ENCODE data around the gene EFNA4.

EFNA4 gene

DNA sequence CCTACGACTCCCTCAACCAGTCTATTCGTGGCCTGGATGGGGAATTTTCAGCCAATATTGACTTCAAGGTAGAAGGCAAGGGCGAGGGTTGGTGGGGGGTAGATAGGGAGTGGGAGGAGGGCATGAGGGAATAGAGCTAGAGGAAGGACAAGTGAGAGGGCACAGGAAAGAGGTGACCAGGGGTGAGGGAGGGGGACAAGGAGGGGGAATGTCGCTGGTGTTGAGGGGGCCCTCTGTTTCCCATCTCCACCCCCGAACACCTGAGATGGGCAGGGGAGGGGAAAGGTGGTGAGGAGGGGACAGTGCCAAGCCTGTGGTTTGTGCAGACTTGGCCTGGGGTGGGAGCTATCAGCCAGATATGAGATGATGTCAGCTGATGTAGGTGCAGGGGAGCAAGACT lies 20.8 kb upstream of the EFNA4 start (continued):
- TF ChIP-seq ZBTB21 (tag by site-specific recombination; IDR thresholded peaks at IDR 0.05): no peak

DNA sequence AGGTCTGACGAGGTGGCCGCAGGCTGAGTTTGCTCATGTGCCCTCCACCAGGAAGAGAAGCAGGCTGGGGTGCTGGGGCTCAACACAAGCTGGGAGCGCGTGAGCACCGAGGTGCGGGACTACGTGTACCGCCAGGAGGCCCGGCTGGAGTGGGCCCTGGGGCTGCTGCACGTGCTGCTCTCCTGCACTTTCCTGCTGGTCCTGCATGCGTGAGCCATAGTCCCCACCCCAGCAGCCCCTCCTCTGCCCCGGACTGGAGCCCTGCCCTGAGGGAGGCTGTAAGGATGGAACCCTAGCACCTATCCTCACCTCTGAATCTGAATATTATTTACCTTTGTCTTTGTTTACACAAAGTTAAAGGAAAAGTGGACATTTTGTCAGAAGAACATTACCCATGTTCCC lies 20.2 kb upstream of the EFNA4 start:
- ChIA-PET CTCF (interaction anchor here (0.6 to 9.2 kb wide), 11 partner anchors 8 to 130 kb away, joined by 3 to 94 read pairs (median 13); partner anchors contain the start of genes ADAM15 and KRTCAP2), POLR2A (interaction anchor here (1.7 kb wide), 1 partner anchor 49 kb away, joined by 4 read pairs; no protein-coding TSS in a partner anchor)
- Histone ChIP-seq H3K4me1 (ENCODE audit: control insufficient read depth, insufficient read depth, low read length) (no peaks in the 10 kb centered on the region), H3K36me3 (ENCODE audit: control insufficient read depth in 2 of 2, insufficient read depth in 1 of 2, low read length in 2 of 2) (no peaks in the 10 kb centered on the region), H3K27ac (ENCODE audit: extremely low read depth, low read depth, low read length) (no peak overlapping the region), H3K4me3 (ENCODE audit: low read depth, low read length) (no peak overlapping the region), H3K9me3 (ENCODE audit: control insufficient read depth, insufficient read depth, low read depth, low read length) (no peaks in the 10 kb centered on the region)
- TF ChIP-seq, protein P1, sequence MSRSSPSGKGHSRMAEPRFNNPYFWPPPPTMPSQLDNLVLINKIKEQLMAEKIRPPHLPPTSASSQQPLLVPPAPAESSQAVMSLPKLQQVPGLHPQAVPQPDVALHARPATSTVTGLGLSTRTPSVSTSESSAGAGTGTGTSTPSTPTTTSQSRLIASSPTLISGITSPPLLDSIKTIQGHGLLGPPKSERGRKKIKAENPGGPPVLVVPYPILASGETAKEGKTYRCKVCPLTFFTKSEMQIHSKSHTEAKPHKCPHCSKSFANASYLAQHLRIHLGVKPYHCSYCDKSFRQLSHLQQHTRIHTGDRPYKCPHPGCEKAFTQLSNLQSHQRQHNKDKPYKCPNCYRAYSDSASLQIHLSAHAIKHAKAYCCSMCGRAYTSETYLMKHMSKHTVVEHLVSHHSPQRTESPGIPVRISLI (tag by site-specific recombination; IDR thresholded peaks at IDR 0.05): no peak
- no peak for TF ChIP-seq IKZF3 (tag by site-specific recombination; IDR thresholded peaks at IDR 0.05)
- TF ChIP-seq, protein P2, sequence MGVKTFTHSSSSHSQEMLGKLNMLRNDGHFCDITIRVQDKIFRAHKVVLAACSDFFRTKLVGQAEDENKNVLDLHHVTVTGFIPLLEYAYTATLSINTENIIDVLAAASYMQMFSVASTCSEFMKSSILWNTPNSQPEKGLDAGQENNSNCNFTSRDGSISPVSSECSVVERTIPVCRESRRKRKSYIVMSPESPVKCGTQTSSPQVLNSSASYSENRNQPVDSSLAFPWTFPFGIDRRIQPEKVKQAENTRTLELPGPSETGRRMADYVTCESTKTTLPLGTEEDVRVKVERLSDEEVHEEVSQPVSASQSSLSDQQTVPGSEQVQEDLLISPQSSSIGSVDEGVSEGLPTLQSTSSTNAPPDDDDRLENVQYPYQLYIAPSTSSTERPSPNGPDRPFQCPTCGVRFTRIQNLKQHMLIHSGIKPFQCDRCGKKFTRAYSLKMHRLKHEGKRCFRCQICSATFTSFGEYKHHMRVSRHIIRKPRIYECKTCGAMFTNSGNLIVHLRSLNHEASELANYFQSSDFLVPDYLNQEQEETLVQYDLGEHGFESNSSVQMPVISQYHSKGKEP (tag by site-specific recombination; IDR thresholded peaks at IDR 0.05): 0 out of 2 replicates have a peak, but pooled peaks have one; percentile 19
- no peak for TF ChIP-seq BCL11B (tag by site-specific recombination; IDR thresholded peaks at IDR 0.05; ENCODE audit: low read depth)

DNA sequence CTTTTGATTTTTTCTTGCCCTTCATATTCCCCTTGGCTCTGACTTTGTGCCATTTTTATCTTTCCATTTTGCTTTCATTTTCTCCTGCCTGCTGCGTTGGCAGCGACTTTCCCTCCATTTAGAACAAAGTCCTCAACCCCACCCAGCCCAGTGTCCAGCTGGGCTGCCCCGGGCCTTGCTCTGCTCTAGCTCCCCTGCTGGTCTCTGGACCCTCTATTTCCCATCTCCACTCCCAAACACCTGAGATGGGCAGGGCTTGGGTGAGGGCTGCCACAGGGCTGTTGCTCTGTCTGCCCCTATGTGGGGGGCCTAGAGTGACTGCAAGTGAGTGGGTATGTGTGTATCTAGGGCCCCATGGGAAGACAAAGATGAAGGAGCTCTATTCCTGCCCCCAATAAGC lies 19.7 kb upstream of the EFNA4 start:
- no peak overlapping the region for H3K27ac ChIP-seq (ENCODE audit: extremely low read depth, low read depth, low read length)
- no peaks in the 10 kb centered on the region for H3K9me3 ChIP-seq (ENCODE audit: control insufficient read depth, insufficient read depth, low read depth, low read length)
- ChIA-PET CTCF (interaction anchor here (0.6 to 9.2 kb wide), 17 partner anchors 10 to 484 kb away, joined by 3 to 94 read pairs (median 7); partner anchors contain the start of genes DCST1, DCST2, EFNA4 and KRTCAP2), POLR2A (interaction anchor here (1.7 kb wide), 1 partner anchor 49 kb away, joined by 4 read pairs; no protein-coding TSS in a partner anchor)
- H3K4me1 ChIP-seq (ENCODE audit: control insufficient read depth, insufficient read depth, low read length): no peaks in the 10 kb centered on the region
- H3K4me3 ChIP-seq (ENCODE audit: low read depth, low read length): no peak overlapping the region
- TF ChIP-seq GLIS1 (tag by site-specific recombination; IDR thresholded peaks at IDR 0.05) (peak; percentile 75; the same call in 1 of the 2 replicates), MEIS1 (CRISPR knock-in tag; IDR thresholded peaks at IDR 0.05; ENCODE audit: borderline replicate concordance) (no peak), PRDM1 (tag by site-specific recombination; IDR thresholded peaks at IDR 0.05) (0 out of 2 replicates have a peak, but pooled peaks have one; percentile 22), SALL2 (tag by site-specific recombination; IDR thresholded peaks at IDR 0.05; ENCODE audit: borderline replicate concordance) (no peak)
- no peaks in the 10 kb centered on the region for H3K36me3 ChIP-seq (ENCODE audit: control insufficient read depth in 2 of 2, insufficient read depth in 1 of 2, low read length in 2 of 2)

DNA sequence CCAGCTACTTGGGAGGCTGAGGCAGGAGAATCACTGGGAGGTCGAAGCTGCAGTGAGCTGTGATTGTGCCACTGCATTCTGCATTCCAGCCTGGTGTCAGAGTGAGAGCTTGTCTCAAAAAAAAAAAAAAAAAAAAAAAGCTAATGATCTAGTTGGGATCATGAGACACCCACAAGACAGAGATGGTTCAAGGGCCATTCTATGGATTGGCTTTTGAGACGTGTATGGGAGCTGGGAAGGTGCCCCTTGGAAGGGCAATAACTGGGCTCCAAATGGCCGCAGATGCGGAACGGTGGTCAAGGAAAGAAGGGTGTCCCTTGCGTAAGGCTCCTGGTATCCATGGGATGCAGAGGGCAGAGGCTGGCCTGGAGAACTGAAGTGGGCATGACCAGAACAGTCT lies 19.2 kb upstream of the EFNA4 start:
- no peak overlapping the region for H3K4me3 ChIP-seq (ENCODE audit: low read depth, low read length)
- CTCF ChIA-PET: interaction anchor here (0.6 to 9.2 kb wide), 22 partner anchors 10 to 894 kb away, joined by 3 to 94 read pairs (median 4); partner anchors contain the start of genes DCST1, DCST2, EFNA4 and KRTCAP2
- H3K27ac ChIP-seq (ENCODE audit: extremely low read depth, low read depth, low read length): no peak overlapping the region
- no peaks in the 10 kb centered on the region for H3K9me3 ChIP-seq (ENCODE audit: control insufficient read depth, insufficient read depth, low read depth, low read length)
- POLR2A ChIA-PET: interaction anchor here (0.9 to 1.7 kb wide), 3 partner anchors 11 to 50 kb away, joined by 3 to 5 read pairs (median 4); no protein-coding TSS in a partner anchor
- no peaks in the 10 kb centered on the region for H3K4me1 ChIP-seq (ENCODE audit: control insufficient read depth, insufficient read depth, low read length)
- TF ChIP-seq, protein P1 (tag by site-specific recombination; IDR thresholded peaks at IDR 0.05): peak; percentile 74; the same call in 1 of the 2 replicates
- TF ChIP-seq, protein P3, sequence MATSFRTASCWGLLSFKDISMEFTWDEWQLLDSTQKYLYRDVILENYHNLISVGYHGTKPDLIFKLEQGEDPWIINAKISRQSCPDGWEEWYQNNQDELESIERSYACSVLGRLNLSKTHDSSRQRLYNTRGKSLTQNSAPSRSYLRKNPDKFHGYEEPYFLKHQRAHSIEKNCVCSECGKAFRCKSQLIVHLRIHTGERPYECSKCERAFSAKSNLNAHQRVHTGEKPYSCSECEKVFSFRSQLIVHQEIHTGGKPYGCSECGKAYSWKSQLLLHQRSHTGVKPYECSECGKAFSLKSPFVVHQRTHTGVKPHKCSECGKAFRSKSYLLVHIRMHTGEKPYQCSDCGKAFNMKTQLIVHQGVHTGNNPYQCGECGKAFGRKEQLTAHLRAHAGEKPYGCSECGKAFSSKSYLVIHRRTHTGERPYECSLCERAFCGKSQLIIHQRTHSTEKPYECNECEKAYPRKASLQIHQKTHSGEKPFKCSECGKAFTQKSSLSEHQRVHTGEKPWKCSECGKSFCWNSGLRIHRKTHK (tag by site-specific recombination; IDR thresholded peaks at IDR 0.05): no peak
- TF ChIP-seq HOXD13 (CRISPR knock-in tag; IDR thresholded peaks at IDR 0.05; ENCODE audit: borderline replicate concordance): no peak
- H3K36me3 ChIP-seq (ENCODE audit: control insufficient read depth in 2 of 2, insufficient read depth in 1 of 2, low read length in 2 of 2): no peaks in the 10 kb centered on the region
